ENCODE measurements around the gene CYTL1.
"Not testable (repeated sequence)": the region's sequence is repeated elsewhere in the genome, so short reads cannot be mapped to it uniquely, and the experiment has no call there.

CYTL1 gene

GRCh38 chr4:5019274-5019673, at the start of gene CYTL1:
Gene CYTL1, minus strand, starts transcription at chr4:5019458. Its CDS starts 13 bp downstream, at chr4:5019445.
- DNase-seq (ENCODE audit: low read depth in 2 of 2, low spot score in 1 of 2), result no peak

DNA sequence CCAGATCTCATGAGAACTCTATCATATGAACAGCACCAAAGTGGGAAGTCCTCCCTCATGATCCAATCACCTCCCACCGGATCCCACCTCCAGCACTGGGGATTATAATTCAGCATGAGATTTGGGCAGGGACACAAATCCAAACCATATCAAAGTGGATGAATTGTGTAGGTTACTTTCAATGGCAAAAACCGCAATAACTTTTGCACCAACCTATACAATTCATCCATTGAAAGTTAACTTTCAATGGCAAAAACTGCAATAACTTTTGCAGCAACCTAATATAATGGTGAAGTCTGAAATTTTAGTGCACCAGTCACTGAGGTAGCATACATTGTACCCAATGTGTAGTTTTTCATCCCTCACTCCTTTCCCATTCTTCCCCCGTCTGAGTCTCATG, 48.6 kb upstream of the CYTL1 start:
- no peak for DNase-seq (ENCODE audit: low read depth in 2 of 2, low spot score in 1 of 2)

DNA sequence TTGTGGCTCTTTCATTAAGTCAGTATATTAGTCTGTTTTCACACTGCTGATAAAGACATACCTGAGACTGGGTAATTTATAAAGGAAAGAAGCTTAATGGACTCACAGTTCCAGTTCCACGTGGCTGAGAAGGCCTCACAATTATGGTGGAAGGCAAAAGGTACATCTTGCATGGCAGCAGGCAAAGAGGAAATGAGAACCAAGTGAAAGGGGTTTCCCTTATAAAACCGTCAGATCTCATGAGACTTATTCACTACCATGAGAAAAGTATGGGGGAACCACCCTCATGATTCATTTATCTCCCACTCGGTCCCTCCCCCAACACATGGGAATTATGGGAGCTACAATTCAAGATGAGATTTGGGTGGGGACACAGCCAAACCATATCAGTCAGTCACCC, 47.7 kb upstream of the CYTL1 start:
- DNase-seq (ENCODE audit: low read depth in 2 of 2, low spot score in 1 of 2), result not testable (repeated sequence)

GRCh38 chr4:5066101-5066500, 46.8 kb upstream of the CYTL1 start:
- no peak for DNase-seq (ENCODE audit: low read depth in 2 of 2, low spot score in 1 of 2)

- DNase-seq (ENCODE audit: low read depth in 2 of 2, low spot score in 1 of 2), result no peak
These were observed 36.2 kb upstream of the CYTL1 start for GRCh38 chr4:5055411-5055810.

GRCh38 chr4:5054532-5054931, 35.3 kb upstream of the CYTL1 start:
- no peak for DNase-seq (ENCODE audit: low read depth in 2 of 2, low spot score in 1 of 2)

DNA sequence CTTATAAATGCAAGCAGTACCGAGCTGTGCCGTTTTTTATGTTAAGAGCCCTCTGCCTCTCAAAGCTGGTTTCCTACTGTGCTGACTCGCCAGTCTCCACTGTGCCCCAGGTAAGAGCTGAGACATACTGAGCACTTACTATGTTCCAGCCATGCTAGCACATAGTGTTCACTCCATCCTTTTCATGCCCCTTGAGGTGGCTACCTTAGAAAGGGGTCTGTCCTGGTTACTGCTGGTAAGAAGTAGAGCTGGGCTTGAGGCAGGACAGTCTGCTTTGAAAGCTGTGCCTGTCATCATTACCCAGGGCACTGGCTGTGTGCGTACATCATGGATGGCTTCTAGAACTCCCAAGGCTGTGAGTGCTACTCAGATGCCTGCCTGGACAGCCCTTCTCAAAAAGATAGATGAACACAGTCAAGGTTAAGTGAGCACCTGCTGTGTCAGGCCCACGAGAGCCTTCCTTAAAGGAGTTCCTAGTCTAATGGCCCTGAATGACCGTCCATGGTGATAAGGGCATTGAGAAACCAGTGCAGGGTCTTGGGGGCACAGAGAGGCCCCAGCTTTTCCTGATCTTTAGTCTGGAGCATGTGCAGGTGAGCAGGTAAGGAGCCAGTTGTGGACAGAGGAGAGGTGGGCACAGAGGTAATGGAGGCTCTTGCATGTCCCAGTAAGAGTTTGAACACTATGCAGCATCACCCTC, 33.6 kb upstream of the CYTL1 start:
- no peak for DNase-seq (ENCODE audit: low read depth in 2 of 2, low spot score in 1 of 2)

DNA sequence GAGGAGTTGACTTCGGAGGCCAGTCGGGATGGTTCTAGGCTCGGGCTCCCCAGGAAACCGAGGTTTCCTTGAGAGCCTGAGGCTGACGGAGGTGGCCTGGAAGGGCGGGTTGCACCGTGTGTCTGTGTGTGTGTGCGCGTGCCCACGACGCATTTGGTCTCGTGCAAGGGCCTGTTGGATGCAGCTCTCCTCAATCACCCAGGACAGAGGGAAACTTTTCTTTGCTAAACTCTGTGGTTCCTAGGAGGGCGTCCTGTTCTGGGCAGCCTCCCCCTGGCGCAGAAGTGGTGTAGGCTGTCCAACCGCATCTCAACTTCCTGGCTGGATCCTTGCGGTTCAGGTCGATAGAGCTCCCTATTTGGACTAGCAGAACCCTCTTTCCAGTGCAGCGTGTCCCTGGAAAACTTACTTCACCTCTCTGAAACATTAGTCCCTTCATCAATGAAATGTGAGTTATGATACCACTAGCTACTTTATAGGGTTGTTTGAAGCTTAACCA, 33.0 kb upstream of the CYTL1 start:
- DNase-seq (ENCODE audit: low read depth in 2 of 2, low spot score in 1 of 2), result no peak

DNA sequence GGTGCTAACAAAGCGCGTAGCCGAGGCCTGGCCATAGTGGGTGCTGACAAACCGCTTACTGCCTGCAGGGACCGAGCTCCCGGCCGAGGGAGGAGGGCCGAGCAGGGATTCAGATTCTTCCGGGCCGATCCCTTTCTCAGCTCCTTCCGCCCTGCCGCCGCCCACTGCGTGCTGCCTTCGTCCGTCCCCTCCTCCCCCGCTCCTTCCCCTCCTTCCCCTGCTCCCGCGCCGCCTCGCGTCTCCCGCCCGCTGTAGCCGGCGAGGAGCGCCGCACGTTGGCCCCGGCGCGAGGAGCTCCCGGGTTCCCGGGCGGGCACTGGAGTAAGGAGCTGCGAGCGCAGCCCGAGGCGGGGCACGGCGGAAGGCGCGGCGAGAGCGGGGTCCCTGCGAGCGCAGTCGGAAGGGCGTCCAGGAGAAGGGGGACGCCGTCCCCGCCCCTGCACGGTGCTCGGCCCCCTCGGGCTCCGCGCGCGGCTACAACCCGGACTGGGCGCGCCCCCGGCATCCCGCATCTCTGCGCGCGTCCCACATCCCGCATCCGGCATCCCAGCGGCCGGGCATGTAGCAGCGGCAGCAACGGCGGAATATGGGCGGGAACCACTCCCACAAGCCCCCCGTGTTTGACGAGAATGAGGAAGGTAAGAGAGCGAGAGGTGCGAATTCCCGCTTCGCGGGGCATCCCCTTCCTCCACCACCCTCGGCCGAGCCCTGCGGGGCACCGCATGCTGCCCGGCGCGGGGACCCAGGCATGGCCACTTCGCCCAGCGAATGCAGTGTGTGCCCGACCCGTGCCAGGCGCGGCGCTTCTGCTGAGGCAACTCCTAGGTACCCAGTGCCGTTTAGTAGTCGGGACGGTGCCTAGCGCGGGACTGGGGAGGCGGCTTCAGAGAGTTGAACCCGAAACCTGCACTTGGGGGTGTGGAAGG, 32.3 kb upstream of the CYTL1 start, which contains the start of gene STK32B:
Gene STK32B (plus strand): TSS at position 203 of the 926 bp plus-strand sequence.
- DNase-seq (ENCODE audit: low read depth in 2 of 2, low spot score in 1 of 2), result no peak

DNA sequence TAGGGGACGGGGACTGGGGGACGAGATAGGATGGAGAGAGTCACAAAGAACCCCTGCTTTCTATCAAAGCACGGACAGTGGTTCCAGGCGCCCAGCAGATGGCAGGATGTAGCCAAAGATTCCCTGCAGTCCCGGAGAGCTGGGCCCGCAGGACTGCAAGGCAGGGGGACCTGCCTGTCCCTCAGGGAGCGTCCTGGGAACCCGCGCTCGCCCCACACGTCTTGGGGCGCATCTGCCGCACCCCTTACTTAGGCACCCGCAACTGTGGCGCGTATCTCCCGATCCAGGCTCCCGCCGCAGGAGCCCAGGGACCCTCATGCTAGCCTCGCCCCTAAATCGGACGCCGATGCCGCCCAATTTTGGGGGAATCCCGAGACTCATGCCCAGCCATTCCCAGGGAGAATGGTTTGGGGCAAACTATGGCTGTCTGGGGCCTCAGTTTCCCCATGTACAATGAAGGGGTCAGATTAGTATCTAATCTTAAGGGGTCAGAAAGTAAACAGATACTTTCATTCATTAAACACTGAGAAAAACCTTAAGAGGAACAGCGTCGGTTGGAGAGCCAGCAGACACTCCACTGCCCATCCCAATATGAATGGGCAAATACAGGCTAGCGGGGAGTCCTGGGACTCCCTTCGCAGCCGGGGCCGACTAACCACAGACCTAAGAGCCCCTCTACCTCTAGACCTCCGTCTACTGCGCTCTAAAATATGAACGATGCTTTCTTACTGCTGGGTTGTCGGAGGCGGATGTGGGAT, 31.4 kb upstream of the CYTL1 start:
- DNase-seq (ENCODE audit: low read depth in 2 of 2, low spot score in 1 of 2), result no peak

GRCh38 chr4:5048721-5049120, 29.5 kb upstream of the CYTL1 start:
- no peak for DNase-seq (ENCODE audit: low read depth in 2 of 2, low spot score in 1 of 2)

DNA sequence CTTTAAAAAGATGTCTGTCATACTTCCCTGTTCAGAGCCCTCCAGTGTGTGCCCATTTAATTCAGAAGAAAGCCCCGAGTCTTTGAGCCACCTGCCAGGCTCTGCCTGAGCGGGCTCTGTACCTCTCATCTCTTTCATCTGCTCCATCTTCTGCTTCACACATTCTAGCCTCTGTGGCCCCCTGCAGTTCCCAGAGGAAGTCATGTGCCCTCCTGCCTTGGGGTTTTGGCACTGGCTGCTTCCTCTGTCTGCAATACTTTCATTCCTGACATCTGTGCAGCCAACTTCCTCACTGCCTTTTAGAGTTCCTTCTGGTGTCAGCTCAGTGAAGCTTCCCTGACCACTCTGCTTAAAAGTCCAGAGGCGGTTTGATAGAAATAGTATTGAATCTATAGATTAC, 25.8 kb upstream of the CYTL1 start:
- no peak for DNase-seq (ENCODE audit: low read depth in 2 of 2, low spot score in 1 of 2)

DNA sequence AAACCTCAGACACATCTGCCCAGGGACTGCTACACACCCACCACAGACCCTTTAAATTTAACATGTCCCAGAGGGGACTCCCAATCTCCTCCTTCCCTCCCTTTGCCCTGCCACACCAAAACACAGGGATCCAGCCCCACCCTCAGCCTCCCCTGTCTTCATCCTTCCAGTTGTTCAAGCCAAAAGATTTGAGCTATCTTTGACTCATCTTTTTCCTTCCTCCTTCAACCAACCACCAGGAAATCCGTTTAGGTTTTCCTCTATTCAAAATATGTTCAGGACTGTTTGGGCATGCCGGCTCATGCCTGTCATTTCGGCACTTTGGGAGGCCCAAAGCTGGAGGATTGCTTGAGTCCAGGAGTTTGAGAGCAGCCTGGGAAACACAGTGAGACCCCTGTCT, 25.1 kb upstream of the CYTL1 start:
- DNase-seq (ENCODE audit: low read depth in 2 of 2, low spot score in 1 of 2), result no peak

DNA sequence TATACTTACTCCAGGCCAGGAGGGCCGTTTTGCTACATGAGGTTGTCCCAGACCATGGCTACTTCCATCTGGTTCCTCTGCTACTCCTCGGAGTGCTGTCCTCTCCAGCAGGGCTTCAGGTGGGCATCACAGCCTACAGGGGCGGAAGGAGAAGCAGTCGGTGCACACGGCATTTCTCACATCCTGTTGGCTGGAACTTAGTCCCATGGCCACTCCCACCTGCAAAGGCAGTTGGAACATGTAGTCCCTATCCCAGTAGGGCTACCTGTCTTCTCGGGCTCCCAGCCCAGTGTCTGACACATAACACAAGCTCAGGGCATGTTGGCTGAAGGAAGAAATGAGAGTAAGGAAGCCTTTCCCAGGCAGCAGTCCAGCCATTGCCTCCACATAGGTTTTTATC, 24.3 kb upstream of the CYTL1 start:
- DNase-seq (ENCODE audit: low read depth in 2 of 2, low spot score in 1 of 2), result no peak

DNA sequence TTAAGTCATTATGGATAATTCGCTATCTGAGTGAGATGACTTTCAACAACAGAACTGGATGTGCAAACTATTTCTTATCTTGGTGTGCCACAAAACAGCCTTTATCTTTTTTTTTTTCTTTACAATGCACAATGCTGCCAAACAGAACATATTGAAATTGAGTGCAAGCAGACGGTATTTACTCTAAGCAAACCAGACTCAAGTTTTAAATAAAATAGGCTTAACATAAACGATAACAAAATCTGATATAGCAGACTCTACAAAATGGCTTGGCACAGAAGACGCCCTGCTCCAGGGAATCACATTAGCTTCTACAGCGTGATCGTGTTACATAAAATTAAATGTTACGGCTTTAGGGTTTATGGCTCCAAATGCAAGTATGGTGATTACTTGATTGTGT, 22.4 kb upstream of the CYTL1 start:
- no peak for DNase-seq (ENCODE audit: low read depth in 2 of 2, low spot score in 1 of 2)

GRCh38 chr4:5040856-5041620, 21.8 kb upstream of the CYTL1 start:
- DNase-seq (ENCODE audit: low read depth in 2 of 2, low spot score in 1 of 2), result no peak

GRCh38 chr4:5039800-5040199, 20.5 kb upstream of the CYTL1 start:
- no peak for DNase-seq (ENCODE audit: low read depth in 2 of 2, low spot score in 1 of 2)

DNA sequence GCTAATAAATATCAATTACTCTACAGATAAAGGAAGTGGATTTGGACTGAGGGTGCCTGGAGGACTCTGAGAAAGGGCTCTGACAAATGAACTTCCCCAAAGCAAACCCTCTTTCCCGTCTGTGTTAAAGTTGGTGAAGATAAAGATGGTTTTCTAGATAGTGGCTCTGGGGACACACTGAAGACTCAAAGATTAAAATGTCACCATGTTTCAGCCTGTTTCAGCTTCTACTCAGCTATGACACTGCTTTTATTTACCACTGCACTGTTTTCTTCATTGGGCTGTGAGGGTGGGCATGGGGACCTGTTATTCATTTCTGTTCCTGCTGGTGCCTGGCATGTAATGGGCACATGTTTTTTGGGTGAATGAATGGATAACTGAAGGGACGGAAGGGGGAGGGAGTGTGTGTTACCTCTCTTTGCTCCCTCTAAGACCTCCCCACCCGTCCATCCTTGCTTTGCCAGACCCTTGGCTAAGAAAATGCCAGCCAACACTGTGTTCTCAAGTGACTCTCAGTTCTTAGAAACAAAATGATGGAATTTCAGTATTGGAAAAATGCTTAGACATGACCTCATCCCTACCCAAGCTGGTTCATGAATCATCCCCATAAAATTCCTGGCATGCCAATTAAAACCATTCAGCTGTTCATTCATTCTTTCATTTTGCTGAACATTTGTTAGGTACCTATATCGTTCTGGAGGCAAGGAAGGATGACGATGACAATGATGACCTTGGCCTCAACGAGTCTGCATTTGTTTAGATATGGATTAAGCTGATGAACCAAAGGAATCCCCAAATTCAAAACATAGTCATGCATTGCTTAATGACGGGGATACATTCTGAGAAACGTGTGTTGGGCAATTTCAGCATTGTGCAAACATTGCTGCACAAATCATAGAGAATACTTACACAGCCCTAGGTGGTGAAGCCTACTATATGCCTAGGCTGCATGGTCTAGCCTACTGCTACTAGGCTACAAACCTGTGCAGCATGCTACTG, 18.6 kb upstream of the CYTL1 start:
- no peak for DNase-seq (ENCODE audit: low read depth in 2 of 2, low spot score in 1 of 2)

- DNase-seq (ENCODE audit: low read depth in 2 of 2, low spot score in 1 of 2), result no peak
These were observed 17.0 kb upstream of the CYTL1 start for GRCh38 chr4:5036239-5036638.

Data from stimulated activated CD8-positive, alpha-beta memory T cell treated with anti-CD3 and anti-CD28 coated beads, Interleukin-4, amount 100 ng/mL, for 4 hours (primary cell).